Measurements from ENCODE around the gene NEAT1.

- no peak for TF ChIP-seq CTCF (conservative IDR thresholded peaks at IDR 0.05; ENCODE audit: low read length)
- TF ChIP-seq EZH2phosphoT487 (IDR thresholded peaks at IDR 0.05; ENCODE audit: borderline replicate concordance) = no peak
Observed at GRCh38 chr11:65474864-65475263, 52.3 kb downstream of the NEAT1 start.
